Colonic mucosa (tissue), 4 donors: Measurements from ENCODE around the gene OPA1. TPM values are rescaled to one million over a fixed set of nuclear protein-coding genes. Genes with fewer than 3 reads are reported as not detected.

Experiments
- DNase-seq: peaks from one replicate; pipeline ENCODE4 v3.0.0-alpha.2; 2020
- H3K27ac ChIP-seq: fragments of 200-600 bp; one replicate; pipeline ENCODE4 v1.8.0; 2021
- H3K27me3 ChIP-seq: fragments of 200-600 bp; one replicate; pipeline ENCODE4 v1.8.0; 2021
- H3K36me3 ChIP-seq: fragments of 200-600 bp; one replicate; pipeline ENCODE4 v1.8.0; 2021
- H3K4me1 ChIP-seq: fragments of 200-600 bp; one replicate; pipeline ENCODE4 v1.8.0; 2021; ENCODE audit warnings: mild to moderate bottlenecking
- H3K4me3 ChIP-seq: fragments of 200-600 bp; one replicate; pipeline ENCODE4 v1.8.0; 2021
- H3K9ac ChIP-seq, 2 donors: one replicate each; pipeline ENCODE4 v1.7.0; 2013; ENCODE audit warnings: control low read depth in 2 of 2, low read depth in 2 of 2, low read length in 2 of 2
- H3K9me3 ChIP-seq: fragments of 200-600 bp; one replicate; pipeline ENCODE4 v1.8.0; 2021
- intact Hi-C: fragments of 100-400 bp; cut with DNase I; formaldehyde crosslinking; loops from one replicate; pipeline ENCODE4 v1.14.1; 2022
- total RNA-seq, 2 donors: library from RNA; stranded (reverse); fragmentation: NEBNext Ultra II Directional in 1 of 2; extraction: Animal tissue kit (Norgen Biotek cat#: 25700) in 1 of 2; gene quantifications; one replicate each; pipeline ENCODE4 v1.2.1, GENCODE V29; 2021
- TF ChIP-seq, protein P1 (sequence below): fragments of 200-600 bp; IDR thresholded peaks from one replicate; pipeline ENCODE4 v1.8.0; 2022; ENCODE audit warnings: antibody characterized with exemption, mild to moderate bottlenecking
- donor health status: healthy.
- donor health status: DM: no; HTN: no; CAD: no.
- donor health status: DM: no; HTN: no; CAD: no.

OPA1 gene
- total RNA-seq, 2 donors from 2014 or later = 76.9 to 93.0 TPM

DNA sequence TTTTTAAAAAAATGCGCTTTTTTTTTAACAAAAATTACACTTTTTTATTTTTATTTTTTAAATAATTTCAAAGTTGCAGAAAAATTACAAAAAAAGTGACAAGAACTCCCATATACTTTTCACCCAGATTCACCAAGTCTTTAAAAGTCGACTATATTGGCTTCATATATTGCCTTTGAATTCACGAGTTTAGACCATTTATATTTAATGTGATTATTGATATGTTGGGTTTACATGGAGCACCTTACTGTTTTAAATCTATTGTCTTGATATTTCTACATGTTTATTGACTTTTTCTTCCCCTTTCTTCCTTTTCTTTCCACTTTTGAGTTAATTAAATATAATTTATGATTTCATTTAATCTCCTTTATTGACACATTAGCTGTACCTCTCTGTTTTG lies 127.2 kb downstream of the OPA1 start:
- H3K4me3 ChIP-seq = no peak overlapping the region
- H3K27me3 ChIP-seq = no peaks in the 10 kb centered on the region
- no peaks in the 10 kb centered on the region for H3K9me3 ChIP-seq
- TF ChIP-seq, protein P1, sequence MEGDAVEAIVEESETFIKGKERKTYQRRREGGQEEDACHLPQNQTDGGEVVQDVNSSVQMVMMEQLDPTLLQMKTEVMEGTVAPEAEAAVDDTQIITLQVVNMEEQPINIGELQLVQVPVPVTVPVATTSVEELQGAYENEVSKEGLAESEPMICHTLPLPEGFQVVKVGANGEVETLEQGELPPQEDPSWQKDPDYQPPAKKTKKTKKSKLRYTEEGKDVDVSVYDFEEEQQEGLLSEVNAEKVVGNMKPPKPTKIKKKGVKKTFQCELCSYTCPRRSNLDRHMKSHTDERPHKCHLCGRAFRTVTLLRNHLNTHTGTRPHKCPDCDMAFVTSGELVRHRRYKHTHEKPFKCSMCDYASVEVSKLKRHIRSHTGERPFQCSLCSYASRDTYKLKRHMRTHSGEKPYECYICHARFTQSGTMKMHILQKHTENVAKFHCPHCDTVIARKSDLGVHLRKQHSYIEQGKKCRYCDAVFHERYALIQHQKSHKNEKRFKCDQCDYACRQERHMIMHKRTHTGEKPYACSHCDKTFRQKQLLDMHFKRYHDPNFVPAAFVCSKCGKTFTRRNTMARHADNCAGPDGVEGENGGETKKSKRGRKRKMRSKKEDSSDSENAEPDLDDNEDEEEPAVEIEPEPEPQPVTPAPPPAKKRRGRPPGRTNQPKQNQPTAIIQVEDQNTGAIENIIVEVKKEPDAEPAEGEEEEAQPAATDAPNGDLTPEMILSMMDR = no peak
- DNase-seq = no peak
- no peak overlapping the region for H3K27ac ChIP-seq
- intact Hi-C loops = no loop called here
- H3K36me3 ChIP-seq = no peaks in the 10 kb centered on the region
- H3K9ac ChIP-seq = no peak overlapping the region
- H3K4me1 ChIP-seq = no peaks in the 10 kb centered on the region

GRCh38 chr3:193722566-193722965 lies 129.6 kb downstream of the OPA1 start:
- TF ChIP-seq, protein P1 = no peak
- Histone ChIP-seq H3K9me3 (no peaks in the 10 kb centered on the region), H3K9ac (no peak overlapping the region), H3K4me1 (no peaks in the 10 kb centered on the region), H3K27me3 (no peaks in the 10 kb centered on the region), H3K36me3 (no peaks in the 10 kb centered on the region), H3K4me3 (no peak overlapping the region), H3K27ac (no peak overlapping the region)
- no peak for DNase-seq
- intact Hi-C loops = no loop called here

DNA sequence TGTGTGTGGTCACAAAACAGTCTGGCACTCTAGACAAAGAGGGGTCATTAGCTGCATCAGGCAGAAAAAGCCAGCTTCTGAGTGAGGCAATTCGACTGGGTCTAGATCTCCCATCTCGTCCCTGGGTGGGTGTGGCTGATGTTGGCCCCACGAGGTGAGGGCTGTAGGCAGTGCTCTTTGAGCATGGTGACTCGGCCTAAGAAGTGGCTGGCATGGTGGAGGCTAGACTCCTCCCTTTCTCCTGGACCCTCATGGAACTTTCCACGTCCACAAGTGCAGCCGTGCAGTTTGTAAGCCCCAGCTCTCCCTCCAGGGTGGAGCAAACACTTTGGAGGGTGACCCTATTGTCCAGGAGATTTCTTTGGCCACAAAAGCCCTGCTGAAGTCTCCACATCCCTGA lies 134.1 kb downstream of the OPA1 start:
- Histone ChIP-seq H3K36me3 (no peaks in the 10 kb centered on the region), H3K4me1 (no peaks in the 10 kb centered on the region), H3K9ac (no peak overlapping the region), H3K9me3 (no peaks in the 10 kb centered on the region), H3K27me3 (no peaks in the 10 kb centered on the region), H3K27ac (no peak overlapping the region), H3K4me3 (no peak overlapping the region)
- no peak for DNase-seq
- intact Hi-C loops = no loop called here
- TF ChIP-seq, protein P1 = no peak

GRCh38 chr3:193728429-193729087 lies 135.6 kb downstream of the OPA1 start:
- H3K36me3 ChIP-seq = no peaks in the 10 kb centered on the region
- TF ChIP-seq, protein P1 = no peak
- no peak for DNase-seq
- no peak overlapping the region for H3K9ac ChIP-seq
- no peaks in the 10 kb centered on the region for H3K9me3 ChIP-seq
- H3K27ac ChIP-seq = no peak overlapping the region
- intact Hi-C loops = no loop called here
- no peak overlapping the region for H3K4me3 ChIP-seq
- H3K27me3 ChIP-seq = no peaks in the 10 kb centered on the region
- H3K4me1 ChIP-seq = no peaks in the 10 kb centered on the region

DNA sequence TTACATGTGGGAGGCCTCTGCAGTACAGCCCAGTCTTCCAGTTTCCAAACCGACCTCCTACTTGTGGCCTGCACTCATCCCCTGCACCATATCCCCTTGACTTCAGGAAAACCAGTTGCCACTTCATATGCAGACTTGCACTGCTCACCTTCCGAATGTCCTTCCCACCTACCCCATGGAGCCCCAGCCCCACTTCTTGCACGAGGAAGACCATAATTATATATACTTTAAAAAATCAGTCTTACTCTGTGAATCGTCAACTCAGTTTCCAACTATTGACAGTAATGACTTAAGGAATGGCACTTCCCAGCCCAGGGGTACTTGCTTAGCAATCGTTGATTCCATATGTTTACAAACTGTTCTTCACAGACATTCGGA lies 136.1 kb downstream of the OPA1 start:
- TF ChIP-seq, protein P1 = no peak
- H3K9me3 ChIP-seq = no peaks in the 10 kb centered on the region
- no peaks in the 10 kb centered on the region for H3K27me3 ChIP-seq
- no peaks in the 10 kb centered on the region for H3K36me3 ChIP-seq
- intact Hi-C loops = no loop called here
- H3K27ac ChIP-seq = no peak overlapping the region
- no peaks in the 10 kb centered on the region for H3K4me1 ChIP-seq
- H3K9ac ChIP-seq = no peak overlapping the region
- H3K4me3 ChIP-seq = no peak overlapping the region
- no peak for DNase-seq
